Measurements from ENCODE around the gene NHSL1. TPM values are rescaled to one million over a fixed set of nuclear protein-coding genes. Genes with fewer than 3 reads are reported as not detected.

Gene NHSL1
- total and polyA plus RNA-seq, 9 of the 15 experiments (the other 6 are each of a cell fraction or from before 2014, with no cell fraction given) = 0.09 to 0.20 TPM; not detected in 7

- no peak for TF ChIP-seq TFAM (CRISPR knock-in tag; conservative IDR thresholded peaks at IDR 0.05)
- TF ChIP-seq ZNF146 (CRISPR knock-in tag; IDR thresholded peaks at IDR 0.05; ENCODE audit: unreplicated experiment) = no peak
- TF ChIP-seq GABPB1 (CRISPR knock-in tag; IDR thresholded peaks at IDR 0.05) = peak; percentile 87
- no peak for TF ChIP-seq XRCC4 (IDR thresholded peaks at IDR 0.05; ENCODE audit: extremely low read depth, insufficient read depth, insufficient read length)
- peak; percentile 68 for TF ChIP-seq GATAD2A (IDR thresholded peaks at IDR 0.05)
- no peak for TF ChIP-seq ZNF444 (CRISPR knock-in tag; IDR thresholded peaks at IDR 0.05)
- TF ChIP-seq XRCC5 (IDR thresholded peaks at IDR 0.05; ENCODE audit: low read depth, low read length) = peak; percentile 58; the same call in 1 of the 2 replicates
- no peak for TF ChIP-seq ESRRB (CRISPR knock-in tag; IDR thresholded peaks at IDR 0.05; ENCODE audit: borderline replicate concordance)
- TF ChIP-seq SAFB2 (IDR thresholded peaks at IDR 0.05; ENCODE audit: borderline replicate concordance, low read depth, low read length, severe bottlenecking) = no peak
- no peak for TF ChIP-seq POLR3G (IDR thresholded peaks at IDR 0.05; ENCODE audit: extremely low read depth, insufficient read length, insufficient replicate concordance)
- no peak for TF ChIP-seq PHB2 (IDR thresholded peaks at IDR 0.05; ENCODE audit: low read depth)
- TF ChIP-seq MYNN (IDR thresholded peaks at IDR 0.05) = peak; percentile 79; the same call in 1 of the 2 replicates
- no peak for TF ChIP-seq MYNN (CRISPR knock-in tag; IDR thresholded peaks at IDR 0.05)
- TF ChIP-seq KDM2B (CRISPR knock-in tag; IDR thresholded peaks at IDR 0.05) = no peak
- TF ChIP-seq RFX5 (IDR thresholded peaks at IDR 0.05; ENCODE audit: low read depth, low read length) = no peak
- TF ChIP-seq, protein P1, sequence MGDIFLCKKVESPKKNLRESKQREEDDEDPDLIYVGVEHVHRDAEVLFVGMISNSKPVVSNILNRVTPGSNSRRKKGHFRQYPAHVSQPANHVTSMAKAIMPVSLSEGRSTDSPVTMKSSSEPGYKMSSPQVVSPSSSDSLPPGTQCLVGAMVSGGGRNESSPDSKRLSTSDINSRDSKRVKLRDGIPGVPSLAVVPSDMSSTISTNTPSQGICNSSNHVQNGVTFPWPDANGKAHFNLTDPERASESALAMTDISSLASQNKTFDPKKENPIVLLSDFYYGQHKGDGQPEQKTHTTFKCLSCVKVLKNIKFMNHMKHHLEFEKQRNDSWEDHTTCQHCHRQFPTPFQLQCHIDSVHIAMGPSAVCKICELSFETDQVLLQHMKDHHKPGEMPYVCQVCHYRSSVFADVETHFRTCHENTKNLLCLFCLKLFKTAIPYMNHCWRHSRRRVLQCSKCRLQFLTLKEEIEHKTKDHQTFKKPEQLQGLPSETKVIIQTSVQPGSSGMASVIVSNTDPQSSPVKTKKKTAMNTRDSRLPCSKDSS (IDR thresholded peaks at IDR 0.05; ENCODE audit: low read depth, partially characterized antibody) = no peak
- TF ChIP-seq NRF1 (conservative IDR thresholded peaks at IDR 0.05 in 1 of 2, IDR thresholded peaks at IDR 0.05 in 1 of 2) = peak; percentile 86 to 89
- TF ChIP-seq, protein P2, sequence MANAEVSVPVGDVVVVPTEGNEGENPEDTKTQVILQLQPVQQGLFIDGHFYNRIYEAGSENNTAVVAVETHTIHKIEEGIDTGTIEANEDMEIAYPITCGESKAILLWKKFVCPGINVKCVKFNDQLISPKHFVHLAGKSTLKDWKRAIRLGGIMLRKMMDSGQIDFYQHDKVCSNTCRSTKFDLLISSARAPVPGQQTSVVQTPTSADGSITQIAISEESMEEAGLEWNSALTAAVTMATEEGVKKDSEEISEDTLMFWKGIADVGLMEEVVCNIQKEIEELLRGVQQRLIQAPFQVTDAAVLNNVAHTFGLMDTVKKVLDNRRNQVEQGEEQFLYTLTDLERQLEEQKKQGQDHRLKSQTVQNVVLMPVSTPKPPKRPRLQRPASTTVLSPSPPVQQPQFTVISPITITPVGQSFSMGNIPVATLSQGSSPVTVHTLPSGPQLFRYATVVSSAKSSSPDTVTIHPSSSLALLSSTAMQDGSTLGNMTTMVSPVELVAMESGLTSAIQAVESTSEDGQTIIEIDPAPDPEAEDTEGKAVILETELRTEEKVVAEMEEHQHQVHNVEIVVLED (CRISPR knock-in tag; IDR thresholded peaks at IDR 0.05) = peak; percentile 37; the same call in 1 of the 2 replicates
- TF ChIP-seq PTRF (tag; IDR thresholded peaks at IDR 0.05) = no peak
- TF ChIP-seq PURB (CRISPR knock-in tag; IDR thresholded peaks at IDR 0.05; ENCODE audit: low read depth) = no peak
- TF ChIP-seq, protein P3, sequence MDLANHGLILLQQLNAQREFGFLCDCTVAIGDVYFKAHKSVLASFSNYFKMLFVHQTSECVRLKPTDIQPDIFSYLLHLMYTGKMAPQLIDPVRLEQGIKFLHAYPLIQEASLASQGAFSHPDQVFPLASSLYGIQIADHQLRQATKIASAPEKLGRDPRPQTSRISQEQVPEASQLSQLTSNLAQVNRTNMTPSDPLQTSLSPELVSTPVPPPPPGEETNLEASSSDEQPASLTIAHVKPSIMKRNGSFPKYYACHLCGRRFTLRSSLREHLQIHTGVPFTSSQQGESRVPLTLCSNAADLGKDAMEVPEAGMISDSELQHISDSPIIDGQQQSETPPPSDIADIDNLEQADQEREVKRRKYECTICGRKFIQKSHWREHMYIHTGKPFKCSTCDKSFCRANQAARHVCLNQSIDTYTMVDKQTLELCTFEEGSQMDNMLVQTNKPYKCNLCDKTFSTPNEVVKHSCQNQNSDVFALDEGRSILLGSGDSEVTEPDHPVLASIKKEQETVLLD (IDR thresholded peaks at IDR 0.05) = no peak
- TF ChIP-seq, protein P4, sequence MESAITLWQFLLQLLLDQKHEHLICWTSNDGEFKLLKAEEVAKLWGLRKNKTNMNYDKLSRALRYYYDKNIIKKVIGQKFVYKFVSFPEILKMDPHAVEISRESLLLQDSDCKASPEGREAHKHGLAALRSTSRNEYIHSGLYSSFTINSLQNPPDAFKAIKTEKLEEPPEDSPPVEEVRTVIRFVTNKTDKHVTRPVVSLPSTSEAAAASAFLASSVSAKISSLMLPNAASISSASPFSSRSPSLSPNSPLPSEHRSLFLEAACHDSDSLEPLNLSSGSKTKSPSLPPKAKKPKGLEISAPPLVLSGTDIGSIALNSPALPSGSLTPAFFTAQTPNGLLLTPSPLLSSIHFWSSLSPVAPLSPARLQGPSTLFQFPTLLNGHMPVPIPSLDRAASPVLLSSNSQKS (CRISPR knock-in tag; IDR thresholded peaks at IDR 0.05) = no peak
These were observed 95.3 kb downstream of the NHSL1 start, which contains the start of gene HEBP2 (continued) for GRCh38 chr6:138403801-138404665.

Measured in K562 (cell line).